HG03025 (cell line): ENCODE data around the gene ZNF385A.
"Not testable (repeated sequence)": the region's sequence is repeated elsewhere in the genome, so short reads cannot be mapped to it uniquely, and the experiment has no call there.

Source experiments
- ATAC-seq: cut with Tn5 transposase; IDR thresholded peaks from one replicate; pipeline ENCODE4 v1.9.1; 2021; ENCODE audit warnings: mild to moderate bottlenecking, moderate library complexity; ENCODE audit not compliant: unreplicated experiment, low FRiP score

ZNF385A gene

DNA sequence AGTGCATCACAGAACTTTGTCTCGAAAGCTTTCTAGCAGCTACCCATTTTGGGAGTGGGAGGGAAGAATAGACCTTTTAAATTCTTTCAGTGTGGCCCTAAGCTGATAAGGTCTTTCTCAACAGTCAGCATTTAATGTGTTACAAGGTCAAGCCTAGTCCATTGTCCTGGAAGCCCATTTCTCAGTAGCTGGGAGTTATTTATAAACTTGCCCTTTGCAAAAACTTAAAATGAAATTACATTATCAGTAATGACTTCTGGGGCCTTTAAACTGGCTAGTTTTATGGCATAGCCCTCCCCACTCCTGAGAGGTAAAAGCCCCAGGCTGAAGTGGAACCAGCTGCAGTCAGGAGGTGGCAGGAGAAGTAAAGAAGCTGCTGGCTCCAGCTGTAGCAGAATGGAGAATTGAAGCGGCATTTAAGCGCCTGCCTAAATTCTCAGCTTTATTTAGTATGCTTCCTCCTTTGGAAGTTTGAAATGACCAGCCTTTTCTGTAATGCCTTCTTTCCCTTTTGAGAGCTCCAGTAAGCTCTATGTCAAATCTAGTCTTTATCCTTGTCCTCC, 47.2 kb downstream of the ZNF385A start:
- no peak for ATAC-seq

GRCh38 chr12:54333420-54334034, 51.0 kb downstream of the ZNF385A start:
- ATAC-seq: no peak

DNA sequence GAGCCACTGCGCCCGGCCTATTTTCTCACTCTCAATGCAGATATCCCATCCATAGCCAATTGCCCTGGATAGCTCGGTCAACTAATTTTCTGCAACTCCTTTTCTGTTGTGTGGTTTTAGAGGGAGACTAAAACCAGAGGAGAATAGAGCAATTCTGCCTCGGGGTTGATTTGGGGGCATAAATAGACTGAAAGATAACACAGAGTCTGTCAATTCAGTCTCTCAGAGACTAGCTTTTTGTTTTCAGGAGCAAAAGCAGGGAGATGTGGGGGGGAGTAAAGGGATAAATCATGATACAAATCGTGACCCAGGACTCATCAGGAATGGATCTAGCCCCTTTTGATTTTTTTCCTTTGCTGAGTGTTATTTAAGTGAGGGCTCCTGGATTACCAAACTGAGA, 53.1 kb downstream of the ZNF385A start:
- ATAC-seq: no peak

DNA sequence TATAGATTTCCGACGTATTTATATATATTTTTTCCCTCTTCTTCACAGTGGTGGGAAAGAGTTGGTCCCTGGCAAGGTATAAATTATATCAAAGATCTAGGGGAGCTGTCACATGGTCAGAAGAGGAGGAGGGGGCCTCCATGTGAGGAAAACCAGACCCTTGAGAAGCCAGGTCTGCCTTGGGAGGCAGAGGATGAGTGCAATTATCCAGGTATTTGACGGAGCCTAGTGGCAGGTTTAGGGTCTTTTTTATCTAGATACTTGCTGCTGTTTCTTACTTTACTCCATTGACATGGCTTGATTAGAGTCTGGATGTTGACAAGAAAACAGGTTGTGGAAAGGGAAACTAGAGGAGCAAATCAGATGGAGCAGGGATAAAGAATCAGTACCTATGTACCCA, 54.1 kb downstream of the ZNF385A start:
- no peak for ATAC-seq

- ATAC-seq: no peak
These were observed 54.8 kb downstream of the ZNF385A start for GRCh38 chr12:54329759-54330158.

DNA sequence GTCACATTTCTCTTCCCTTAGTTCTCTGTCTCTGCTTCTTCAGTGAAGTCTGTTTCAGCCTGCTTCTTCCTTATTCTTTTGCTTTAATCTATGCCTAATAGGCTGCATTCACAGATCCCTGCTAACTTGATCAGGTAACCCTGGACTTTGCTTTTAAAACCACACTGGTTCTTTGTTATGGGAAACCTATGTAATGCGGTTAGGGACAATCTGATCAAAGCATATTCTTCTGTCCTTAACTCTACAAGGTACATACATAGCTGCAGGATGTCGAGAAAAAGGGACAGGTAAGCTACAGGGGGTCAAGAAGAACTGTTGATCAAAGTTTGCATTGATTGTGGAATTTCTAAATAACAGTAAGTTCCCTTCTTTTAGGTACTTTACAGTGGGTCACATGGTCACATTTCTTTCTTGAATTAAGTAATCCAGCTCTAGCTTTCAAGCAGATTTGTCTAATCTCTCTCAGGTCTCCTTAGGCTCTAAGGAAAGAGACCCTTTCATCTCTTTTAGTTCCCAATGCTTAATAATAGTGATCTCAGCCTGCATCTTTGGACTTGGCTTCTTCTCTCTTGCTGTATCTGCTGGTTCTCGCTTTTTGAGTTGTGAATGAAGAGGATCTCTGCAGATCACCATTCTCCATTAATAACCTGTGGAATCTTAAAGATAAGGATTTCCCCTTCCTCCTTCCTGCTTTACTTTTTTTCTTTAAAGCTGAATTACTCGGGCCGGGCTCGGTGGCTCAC, 55.8 kb downstream of the ZNF385A start:
- ATAC-seq: no peak

DNA sequence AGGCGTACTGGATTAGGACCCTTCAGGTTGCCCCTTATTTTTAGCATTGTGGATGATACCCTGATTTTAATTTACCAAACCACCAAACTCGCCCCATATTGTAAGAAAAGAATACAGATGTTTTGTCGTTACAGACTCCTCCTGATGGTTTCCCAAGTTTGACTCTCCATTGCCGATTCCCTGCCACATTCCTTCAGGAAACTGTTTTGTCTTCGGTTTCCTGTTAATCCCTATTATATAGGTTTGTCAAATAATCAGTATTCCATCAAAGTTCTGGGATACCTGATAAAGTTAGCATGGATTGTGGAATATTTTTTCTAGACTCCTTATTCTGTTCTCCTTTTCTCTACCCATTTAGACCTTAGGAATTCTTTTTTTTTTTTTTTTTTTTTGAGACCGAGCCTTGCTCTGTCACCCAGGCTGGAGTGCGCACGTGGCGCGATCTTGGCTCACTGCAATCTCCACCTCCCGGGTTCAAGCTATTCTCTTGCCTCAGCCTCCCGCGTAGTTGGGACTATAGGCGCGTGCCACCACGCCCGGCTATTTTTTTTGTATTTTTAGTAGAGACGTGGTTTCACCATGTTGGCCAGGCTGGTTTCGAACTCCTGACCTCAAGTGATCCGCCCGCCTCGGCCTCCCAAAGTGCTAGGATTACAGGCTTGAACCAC, 59.0 kb downstream of the ZNF385A start:
- not testable (repeated sequence) for ATAC-seq

- ATAC-seq: peak; percentile 98
These were observed 59.7 kb downstream of the ZNF385A start, which contains the start of gene COPZ1 for GRCh38 chr12:54324617-54325441. Gene COPZ1 (plus strand): TSS chr12:54325131. CDS start chr12:54325164, 33 bp downstream.

- no peak for ATAC-seq
These were observed 63.2 kb downstream of the ZNF385A start for GRCh38 chr12:54321363-54321762.
